Measurements from ENCODE around the gene RARB. TPM values are rescaled to one million over a fixed set of nuclear protein-coding genes. Genes with fewer than 3 reads are reported as not detected.

RARB gene
- total RNA-seq, 3 donors from 2014 or later, result 0.80 to 20.1 (median 8.2) TPM

DNA sequence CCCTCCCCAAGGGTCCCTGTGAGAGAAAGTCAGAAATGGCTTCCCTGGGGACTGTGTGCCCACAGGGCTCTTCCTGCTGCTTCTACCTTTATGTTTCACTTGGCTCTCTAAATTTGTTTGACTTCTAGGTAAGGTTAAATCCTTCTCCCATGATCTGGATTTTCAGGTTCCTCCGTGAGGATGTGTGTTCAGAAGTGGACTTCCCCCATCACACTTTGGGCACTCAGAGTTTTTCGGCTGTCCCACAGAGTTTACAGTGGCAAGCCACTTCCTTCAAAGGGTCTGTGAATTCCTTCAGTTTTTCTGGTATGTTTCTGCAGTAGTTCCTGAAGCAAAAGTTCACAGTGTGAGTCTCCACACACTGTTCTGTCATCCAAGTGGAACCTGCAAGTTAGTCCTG, 30.9 kb upstream of the RARB start:
- DNase-seq (ENCODE audit: low spot score in 2 of 2), result no peak
- Histone ChIP-seq H3K9me3 (no peaks in the 10 kb centered on the region), H3K4me1 (no peaks in the 10 kb centered on the region), H3K36me3 (no peaks in the 10 kb centered on the region), H3K4me3 (no peak overlapping the region), H3K27me3 (no peaks in the 10 kb centered on the region), H3K27ac (no peak overlapping the region)
- intact Hi-C loops (cut with DNase I; ENCODE audit: low total_unique reads), result no loop called here
- TF ChIP-seq, protein P1, sequence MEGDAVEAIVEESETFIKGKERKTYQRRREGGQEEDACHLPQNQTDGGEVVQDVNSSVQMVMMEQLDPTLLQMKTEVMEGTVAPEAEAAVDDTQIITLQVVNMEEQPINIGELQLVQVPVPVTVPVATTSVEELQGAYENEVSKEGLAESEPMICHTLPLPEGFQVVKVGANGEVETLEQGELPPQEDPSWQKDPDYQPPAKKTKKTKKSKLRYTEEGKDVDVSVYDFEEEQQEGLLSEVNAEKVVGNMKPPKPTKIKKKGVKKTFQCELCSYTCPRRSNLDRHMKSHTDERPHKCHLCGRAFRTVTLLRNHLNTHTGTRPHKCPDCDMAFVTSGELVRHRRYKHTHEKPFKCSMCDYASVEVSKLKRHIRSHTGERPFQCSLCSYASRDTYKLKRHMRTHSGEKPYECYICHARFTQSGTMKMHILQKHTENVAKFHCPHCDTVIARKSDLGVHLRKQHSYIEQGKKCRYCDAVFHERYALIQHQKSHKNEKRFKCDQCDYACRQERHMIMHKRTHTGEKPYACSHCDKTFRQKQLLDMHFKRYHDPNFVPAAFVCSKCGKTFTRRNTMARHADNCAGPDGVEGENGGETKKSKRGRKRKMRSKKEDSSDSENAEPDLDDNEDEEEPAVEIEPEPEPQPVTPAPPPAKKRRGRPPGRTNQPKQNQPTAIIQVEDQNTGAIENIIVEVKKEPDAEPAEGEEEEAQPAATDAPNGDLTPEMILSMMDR (IDR thresholded peaks at IDR 0.05), result no peak

DNA sequence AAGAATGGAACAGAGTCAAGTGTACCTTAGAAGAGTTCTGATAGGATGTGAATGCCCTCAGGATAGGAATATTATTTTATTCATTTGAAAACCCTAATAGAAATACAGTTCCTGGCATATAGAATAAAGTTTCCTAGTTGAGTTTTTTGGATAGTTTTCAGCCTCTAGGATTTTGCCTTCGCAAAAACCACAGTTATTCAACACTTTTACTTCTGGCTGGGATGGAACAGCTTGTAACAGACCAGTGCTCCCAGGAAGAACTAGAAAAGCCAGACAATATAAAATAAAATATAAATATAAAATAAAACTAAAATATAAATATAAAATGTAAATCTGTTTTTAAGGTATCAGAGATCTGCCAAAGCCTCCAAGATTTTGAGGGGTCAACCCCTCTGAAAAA, 27.5 kb upstream of the RARB start:
- intact Hi-C loops (cut with DNase I; ENCODE audit: low total_unique reads), result no loop called here
- H3K27ac ChIP-seq, result no peak overlapping the region

DNA sequence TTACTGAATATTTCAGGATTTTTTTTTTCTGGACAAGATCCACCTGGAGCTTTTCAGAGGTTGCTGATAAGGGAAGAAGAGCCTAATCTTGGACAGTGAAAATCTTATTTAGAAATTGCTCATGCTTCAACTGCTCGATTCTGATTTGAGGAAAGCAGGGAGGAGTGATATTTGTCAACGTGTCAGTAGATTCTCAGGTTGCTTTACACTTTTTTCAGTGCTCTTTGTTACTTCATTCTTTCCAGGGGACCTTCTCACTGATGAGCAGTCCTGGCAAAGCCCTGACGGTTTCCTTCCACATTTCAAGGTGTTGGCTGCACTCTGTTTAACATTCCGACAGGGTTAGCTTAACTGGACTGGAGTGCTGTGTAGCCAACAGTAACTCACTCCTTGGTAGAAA, 24.1 kb upstream of the RARB start:
- H3K4me1 ChIP-seq, result no peaks in the 10 kb centered on the region
- no peak overlapping the region for H3K4me3 ChIP-seq
- H3K36me3 ChIP-seq, result no peaks in the 10 kb centered on the region
- no peaks in the 10 kb centered on the region for H3K27me3 ChIP-seq
- no peaks in the 10 kb centered on the region for H3K9me3 ChIP-seq
- no peak overlapping the region for H3K27ac ChIP-seq
- no peak for DNase-seq (ENCODE audit: low spot score in 2 of 2)
- TF ChIP-seq, protein P1 (IDR thresholded peaks at IDR 0.05), result no peak
- TF ChIP-seq POLR2AphosphoS5 (IDR thresholded peaks at IDR 0.05) (no peak), POLR2A (IDR thresholded peaks at IDR 0.05) (no peak)
- intact Hi-C loops (cut with DNase I; ENCODE audit: low total_unique reads), result no loop called here

More for the DNA sequence above, 27.5 kb upstream of the RARB start:
- Histone ChIP-seq H3K4me1 (no peaks in the 10 kb centered on the region), H3K36me3 (no peaks in the 10 kb centered on the region), H3K9me3 (no peaks in the 10 kb centered on the region), H3K4me3 (no peak overlapping the region), H3K27me3 (no peaks in the 10 kb centered on the region)
- no peak for TF ChIP-seq POLR2A (IDR thresholded peaks at IDR 0.05)
- DNase-seq (ENCODE audit: low spot score in 2 of 2), result no peak

DNA sequence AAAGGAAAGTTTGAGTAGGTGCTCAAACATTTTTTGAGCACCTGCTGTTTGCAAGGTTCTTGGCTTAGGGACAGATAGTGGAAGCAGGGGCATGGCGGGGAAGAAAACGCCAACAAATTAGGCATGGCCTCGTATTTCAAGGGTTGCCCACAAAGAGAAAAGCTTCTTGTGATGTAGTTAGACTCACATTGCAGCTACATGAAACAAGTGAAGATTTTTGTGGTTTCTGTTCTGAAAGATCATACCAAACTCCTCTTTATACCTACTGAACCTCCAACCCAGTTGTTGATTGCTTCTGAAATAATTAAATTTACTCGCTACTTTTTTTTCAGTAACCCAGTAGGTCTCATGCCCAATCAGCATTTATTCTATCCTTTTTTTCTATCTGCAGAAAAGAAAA, 23.5 kb upstream of the RARB start:
- H3K4me3 ChIP-seq, result no peak overlapping the region
- H3K36me3 ChIP-seq, result no peaks in the 10 kb centered on the region
- no peaks in the 10 kb centered on the region for H3K27me3 ChIP-seq
- no peak overlapping the region for H3K27ac ChIP-seq
- H3K9me3 ChIP-seq, result no peaks in the 10 kb centered on the region
- intact Hi-C loops (cut with DNase I; ENCODE audit: low total_unique reads), result no loop called here
- no peak for TF ChIP-seq POLR2AphosphoS5 (IDR thresholded peaks at IDR 0.05)
- no peak for TF ChIP-seq POLR2A (IDR thresholded peaks at IDR 0.05)
- TF ChIP-seq, protein P1 (IDR thresholded peaks at IDR 0.05), result no peak
- no peak for DNase-seq (ENCODE audit: low spot score in 2 of 2)
- no peaks in the 10 kb centered on the region for H3K4me1 ChIP-seq

DNA sequence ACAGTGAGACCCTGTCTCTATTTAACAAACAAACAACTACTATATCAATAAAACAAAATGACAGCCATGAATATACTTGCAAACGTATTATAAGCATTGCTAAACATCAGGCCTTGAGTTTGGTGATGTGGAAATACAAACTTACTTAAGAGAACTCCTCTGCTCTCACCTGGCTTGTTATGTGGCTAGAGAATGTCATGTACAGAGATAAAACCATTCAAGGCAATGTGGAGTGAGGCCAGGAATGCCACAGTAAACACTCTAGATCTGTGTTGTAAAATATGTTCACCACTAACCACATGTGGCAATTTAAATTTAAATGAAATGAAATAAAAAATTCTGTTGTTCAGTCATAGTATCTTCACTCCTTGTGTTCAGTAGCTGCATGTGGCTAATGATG, 22.7 kb upstream of the RARB start:
- no peaks in the 10 kb centered on the region for H3K27me3 ChIP-seq
- H3K4me1 ChIP-seq, result no peaks in the 10 kb centered on the region
- H3K9me3 ChIP-seq, result no peaks in the 10 kb centered on the region
- TF ChIP-seq POLR2AphosphoS5 (IDR thresholded peaks at IDR 0.05), result no peak
- TF ChIP-seq, protein P1 (IDR thresholded peaks at IDR 0.05), result no peak
- TF ChIP-seq POLR2A (IDR thresholded peaks at IDR 0.05), result no peak
- no peak for DNase-seq (ENCODE audit: low spot score in 2 of 2)
- H3K27ac ChIP-seq, result no peak overlapping the region
- no peaks in the 10 kb centered on the region for H3K36me3 ChIP-seq
- H3K4me3 ChIP-seq, result no peak overlapping the region
- intact Hi-C loops (cut with DNase I; ENCODE audit: low total_unique reads), result no loop called here

DNA sequence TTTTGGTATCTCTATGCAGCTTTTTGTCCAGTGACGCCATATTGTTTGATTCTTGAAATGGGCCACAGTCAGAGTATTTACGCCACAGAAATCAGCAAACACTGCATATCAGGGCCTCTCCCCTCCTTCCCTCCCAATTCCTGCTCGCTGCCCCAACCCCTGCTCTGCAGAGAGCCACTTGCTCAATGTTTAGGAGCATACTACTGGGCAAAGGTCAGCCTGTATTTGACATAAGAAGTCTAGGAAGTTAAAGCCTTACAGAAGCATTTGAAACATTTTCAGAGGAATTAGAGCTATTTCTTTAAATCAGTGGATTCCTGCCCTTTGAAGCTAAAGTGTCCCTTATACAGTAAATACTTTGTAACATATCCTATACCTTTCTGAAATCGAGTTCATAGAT, 17.4 kb upstream of the RARB start:
- Histone ChIP-seq H3K36me3 (no peaks in the 10 kb centered on the region), H3K4me1 (no peaks in the 10 kb centered on the region), H3K4me3 (no peak overlapping the region), H3K27me3 (no peaks in the 10 kb centered on the region), H3K9me3 (no peaks in the 10 kb centered on the region), H3K27ac (no peak overlapping the region)
- intact Hi-C loops (cut with DNase I; ENCODE audit: low total_unique reads), result no loop called here
- DNase-seq (ENCODE audit: low spot score in 2 of 2), result no peak
- TF ChIP-seq, protein P1 (IDR thresholded peaks at IDR 0.05), result no peak
- no peak for TF ChIP-seq POLR2AphosphoS5 (IDR thresholded peaks at IDR 0.05)

Measured in breast epithelium (tissue), 4 donors.